NB4 (cell line): ENCODE measurements around the gene PEX26.

Experiments
- MAX ChIP-seq: IDR thresholded peaks from 2 replicates; pipeline ENCODE4 v1.6.1; 2011; ENCODE audit warnings: low read depth, low read length
- MYC ChIP-seq: IDR thresholded peaks from 2 replicates; pipeline ENCODE4 v1.6.1; 2011; ENCODE audit warnings: low read depth, low read length
- POLR2A ChIP-seq: IDR thresholded peaks from 2 replicates; pipeline ENCODE4 v1.6.1; 2011; ENCODE audit warnings: mild to moderate bottlenecking; ENCODE audit not compliant: insufficient read length; ENCODE audit errors: extremely low read depth
- TF ChIP-seq, protein P1 (sequence below): IDR thresholded peaks from one replicate; pipeline ENCODE4 v1.5.1; 2012; ENCODE audit warnings: low read depth, low read length

GRCh38 chr22:18148293-18148965, 70.6 kb downstream of the PEX26 start:
- TF ChIP-seq POLR2A, result no peak
- TF ChIP-seq, protein P1, sequence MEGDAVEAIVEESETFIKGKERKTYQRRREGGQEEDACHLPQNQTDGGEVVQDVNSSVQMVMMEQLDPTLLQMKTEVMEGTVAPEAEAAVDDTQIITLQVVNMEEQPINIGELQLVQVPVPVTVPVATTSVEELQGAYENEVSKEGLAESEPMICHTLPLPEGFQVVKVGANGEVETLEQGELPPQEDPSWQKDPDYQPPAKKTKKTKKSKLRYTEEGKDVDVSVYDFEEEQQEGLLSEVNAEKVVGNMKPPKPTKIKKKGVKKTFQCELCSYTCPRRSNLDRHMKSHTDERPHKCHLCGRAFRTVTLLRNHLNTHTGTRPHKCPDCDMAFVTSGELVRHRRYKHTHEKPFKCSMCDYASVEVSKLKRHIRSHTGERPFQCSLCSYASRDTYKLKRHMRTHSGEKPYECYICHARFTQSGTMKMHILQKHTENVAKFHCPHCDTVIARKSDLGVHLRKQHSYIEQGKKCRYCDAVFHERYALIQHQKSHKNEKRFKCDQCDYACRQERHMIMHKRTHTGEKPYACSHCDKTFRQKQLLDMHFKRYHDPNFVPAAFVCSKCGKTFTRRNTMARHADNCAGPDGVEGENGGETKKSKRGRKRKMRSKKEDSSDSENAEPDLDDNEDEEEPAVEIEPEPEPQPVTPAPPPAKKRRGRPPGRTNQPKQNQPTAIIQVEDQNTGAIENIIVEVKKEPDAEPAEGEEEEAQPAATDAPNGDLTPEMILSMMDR, result no peak
- TF ChIP-seq MAX, result no peak
- TF ChIP-seq MYC, result no peak
